HG03521 (cell line): ENCODE results near the gene MFSD6L.

Source experiments
- ATAC-seq: cut with Tn5 transposase; IDR thresholded peaks from one replicate; pipeline ENCODE4 v1.9.1; 2021; ENCODE audit warnings: mild to moderate bottlenecking, moderate library complexity; ENCODE audit not compliant: unreplicated experiment

The MFSD6L gene, protein sequence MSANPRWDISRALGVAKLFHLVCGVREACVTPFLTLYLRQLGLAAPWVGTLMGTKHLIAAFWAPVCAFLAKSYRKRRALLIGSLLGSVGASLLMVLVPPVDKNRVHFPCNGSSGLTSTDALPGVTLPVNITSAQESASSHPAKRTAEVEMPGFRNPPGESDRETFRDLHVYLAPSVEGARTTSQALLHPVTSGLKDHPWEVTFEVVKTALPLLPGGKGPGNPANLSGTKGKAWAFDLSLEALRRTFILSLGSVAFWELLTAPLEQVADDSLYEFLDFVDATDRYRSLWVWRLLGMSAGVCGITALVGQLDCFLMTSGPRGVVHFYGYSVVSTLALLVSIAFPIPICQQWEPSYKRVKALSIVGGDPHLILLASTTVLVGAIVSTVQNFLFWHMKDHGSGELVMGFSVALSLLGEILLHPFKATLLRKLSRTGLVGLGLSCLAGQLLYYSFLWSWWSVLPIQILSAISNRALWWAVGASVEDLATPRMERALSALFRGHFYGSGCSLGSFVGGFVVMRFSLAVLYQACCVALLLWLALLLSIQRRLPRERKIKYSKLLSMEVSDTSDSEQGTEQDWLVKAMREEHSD

DNA sequence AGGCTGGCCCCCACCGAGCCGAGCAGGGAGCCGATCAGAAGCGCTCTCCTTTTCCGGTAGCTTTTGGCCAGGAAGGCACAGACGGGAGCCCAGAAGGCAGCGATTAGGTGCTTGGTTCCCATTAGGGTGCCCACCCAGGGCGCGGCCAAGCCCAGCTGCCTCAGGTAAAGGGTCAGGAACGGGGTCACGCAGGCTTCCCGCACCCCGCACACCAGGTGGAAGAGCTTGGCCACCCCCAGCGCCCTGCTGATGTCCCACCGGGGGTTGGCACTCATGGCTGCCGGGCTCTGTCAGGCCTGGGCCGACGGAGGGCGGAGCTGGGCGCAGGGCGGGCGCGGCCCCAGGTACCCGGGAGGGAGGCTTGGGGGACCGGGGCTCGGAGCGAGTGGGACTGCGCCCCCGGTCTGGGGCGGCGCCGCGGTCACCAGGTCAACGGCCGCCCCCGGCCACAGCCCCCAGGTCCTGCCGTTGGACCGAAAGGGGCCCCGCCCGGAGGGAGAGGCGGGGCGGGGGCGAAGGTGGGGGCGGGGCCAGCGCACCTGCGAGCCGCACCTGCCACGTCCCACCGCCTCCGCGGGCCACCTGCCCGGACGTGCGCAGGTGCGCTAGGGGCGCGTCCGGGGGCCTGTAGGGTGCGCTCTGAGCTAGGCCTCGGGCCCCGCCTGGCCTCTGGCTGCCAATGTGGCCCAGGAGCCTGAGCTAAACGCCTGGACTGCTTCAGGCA lies at the start of gene MFSD6L:
Gene MFSD6L, minus strand, starts transcription at position 520 of the 724 bp plus-strand sequence. Its CDS starts 245 bp downstream, at position 275.
- ATAC-seq = no peak

DNA sequence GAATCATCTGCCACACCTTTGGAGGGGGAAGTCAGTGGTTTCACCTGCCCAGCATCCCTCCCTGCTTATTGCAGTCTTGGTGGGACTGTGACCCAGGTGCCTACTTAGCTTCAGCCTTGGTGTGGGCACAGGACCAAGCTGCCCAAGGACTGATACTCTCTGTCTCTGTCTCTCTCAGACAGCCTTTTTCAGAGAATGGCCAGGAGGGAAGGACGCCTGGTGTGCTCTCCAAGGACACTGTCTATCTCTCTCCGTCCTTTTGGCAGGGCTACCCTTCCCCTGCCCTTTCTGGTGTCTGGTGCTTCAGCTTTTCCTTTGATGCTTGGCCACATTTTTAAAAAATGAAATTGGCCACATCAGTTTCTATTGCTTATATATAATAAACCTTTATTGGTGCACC lies 48.7 kb upstream of the MFSD6L start:
- ATAC-seq = no peak

GRCh38 chr17:8846768-8847211 lies 47.6 kb upstream of the MFSD6L start:
- no peak for ATAC-seq

DNA sequence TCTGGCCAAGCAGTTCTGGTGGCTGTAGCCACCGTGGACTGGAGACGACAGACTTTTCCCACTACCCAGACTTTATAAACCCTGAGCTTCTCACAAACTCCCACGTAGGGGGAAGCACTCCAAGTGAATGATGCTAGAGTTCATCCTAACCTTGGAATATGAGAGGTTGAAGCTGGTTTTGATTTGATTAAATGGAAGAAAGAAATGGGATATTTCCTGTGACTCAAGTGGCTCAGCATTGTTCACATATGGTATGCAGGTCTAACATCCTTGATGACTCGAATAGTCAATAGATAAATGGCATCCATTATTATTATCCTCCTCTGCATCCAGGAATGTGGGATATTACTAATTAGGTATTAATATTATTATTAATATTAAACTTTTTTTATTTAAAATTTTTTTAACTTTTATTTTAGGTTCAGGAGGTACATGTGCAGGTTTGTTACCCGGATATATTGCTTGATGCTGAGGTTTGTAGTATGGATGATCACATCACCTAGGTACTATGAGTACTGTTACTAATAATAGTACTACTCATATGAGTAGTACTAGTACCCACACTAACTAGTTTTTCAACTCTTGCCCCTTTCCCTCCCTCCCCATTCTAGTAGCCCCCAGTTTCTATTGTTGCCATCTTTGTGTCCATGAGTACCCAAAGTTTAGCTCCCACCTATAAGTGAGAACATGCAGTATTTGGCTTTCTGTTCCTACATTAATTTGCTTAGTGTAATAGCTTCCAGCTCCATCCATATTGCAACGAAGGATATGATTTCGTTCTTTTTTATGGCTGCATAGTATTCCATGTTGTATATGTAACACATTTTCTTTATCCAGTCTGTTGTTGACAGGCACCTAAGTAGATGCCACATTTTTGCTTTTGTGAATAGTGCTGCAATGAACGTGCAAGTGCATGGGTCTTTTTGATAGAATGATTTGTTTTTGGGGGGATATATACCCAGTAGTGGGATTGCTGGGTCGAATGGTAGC lies 45.4 kb upstream of the MFSD6L start:
- ATAC-seq = no peak

GRCh38 chr17:8843344-8843743 lies 44.2 kb upstream of the MFSD6L start:
- no peak for ATAC-seq

DNA sequence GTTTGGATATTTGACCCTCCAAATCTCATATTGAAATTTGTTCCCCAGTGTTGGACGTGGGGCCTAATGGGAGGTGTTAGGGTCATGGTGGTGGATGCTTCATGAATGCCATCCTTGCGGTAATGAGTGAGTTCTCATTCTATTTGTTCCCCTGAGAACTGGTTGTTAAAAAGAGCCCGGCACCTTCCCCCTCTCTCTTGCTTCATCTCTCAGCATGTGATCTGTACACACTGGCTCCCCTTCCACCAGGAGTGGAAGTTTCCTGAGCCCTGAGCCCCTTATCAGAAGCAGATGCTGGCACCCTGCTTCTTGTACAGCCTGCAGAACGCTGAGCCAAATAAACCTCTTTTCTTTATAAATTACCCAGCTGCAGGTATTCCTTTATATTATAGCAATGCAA lies 42.7 kb upstream of the MFSD6L start:
- ATAC-seq = no peak

GRCh38 chr17:8839410-8839935 lies 40.3 kb upstream of the MFSD6L start:
- no peak for ATAC-seq

- no peak for ATAC-seq
Measured at GRCh38 chr17:8838551-8839095, 39.5 kb upstream of the MFSD6L start.

- ATAC-seq = no peak
Measured at GRCh38 chr17:8837563-8838075, 38.5 kb upstream of the MFSD6L start.

DNA sequence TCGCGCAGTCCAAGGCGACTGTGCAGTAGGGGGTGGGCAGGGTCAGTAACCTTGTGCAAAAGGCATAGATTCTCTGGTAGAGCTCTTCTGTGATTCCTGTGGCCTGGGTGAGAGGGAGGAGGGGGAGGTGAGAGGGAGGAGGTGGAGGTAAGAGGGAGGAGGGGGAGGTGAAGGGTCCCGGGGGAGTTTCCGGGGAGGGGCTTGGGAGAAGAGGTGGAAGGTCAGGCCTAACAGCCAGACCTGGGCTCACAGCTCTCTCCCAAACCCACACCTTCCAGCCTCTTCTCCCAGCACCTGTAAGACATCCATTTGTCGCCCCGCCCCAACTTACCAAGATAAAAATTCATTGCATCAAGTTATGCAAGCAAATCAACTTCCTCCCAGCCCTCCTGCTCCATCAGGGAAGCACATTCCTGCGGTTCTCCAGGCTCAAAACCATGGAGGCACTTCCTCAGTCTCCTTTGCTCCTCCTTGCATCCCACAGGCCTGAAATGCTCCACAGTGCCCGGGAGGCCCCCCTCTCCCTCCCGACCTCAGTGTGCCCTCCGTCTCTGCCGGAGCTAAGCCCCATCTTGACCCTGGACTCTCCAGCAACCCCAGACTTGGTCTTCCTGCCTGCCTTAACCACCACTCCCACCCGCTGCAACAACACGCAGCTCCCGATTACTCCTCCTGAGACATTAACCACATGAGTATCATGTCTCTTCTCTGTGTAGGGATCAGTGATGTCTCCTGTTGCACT lies 37.8 kb upstream of the MFSD6L start:
- ATAC-seq = no peak

DNA sequence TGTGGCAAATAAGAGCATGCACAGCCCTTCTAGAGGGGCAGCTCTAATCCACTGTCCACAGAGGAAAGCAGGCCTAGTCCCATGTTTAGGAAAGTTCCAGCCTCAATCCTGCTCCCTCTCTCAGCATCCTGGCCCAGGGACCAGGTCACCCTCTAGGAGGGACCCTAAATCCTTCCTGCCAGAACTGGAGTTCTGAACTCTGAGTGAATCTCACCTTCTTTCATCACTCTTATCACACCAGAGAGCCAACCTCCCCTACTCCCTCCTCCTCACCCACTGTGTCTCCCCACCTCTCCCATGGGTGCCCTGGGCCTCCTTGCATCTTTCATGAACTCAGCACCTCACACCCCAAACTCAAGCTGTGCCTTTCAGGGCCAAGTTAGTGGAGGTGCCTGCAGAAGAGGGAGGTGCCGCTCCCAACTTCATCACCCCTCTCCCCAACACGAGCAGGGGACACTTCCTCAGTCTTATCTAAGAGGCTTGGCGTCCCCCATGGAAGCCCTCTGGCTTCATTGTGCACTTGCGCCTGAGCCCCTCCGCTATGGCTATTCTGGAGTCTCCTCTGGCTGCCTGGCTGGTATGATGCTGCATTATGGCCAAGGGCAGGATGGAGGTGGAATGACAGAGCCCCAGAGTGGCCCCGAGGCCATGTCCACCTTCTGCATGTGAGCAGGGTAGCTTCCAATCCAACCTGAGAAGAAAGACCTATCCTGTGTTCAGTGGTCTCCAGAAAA lies 36.6 kb upstream of the MFSD6L start:
- ATAC-seq = no peak

DNA sequence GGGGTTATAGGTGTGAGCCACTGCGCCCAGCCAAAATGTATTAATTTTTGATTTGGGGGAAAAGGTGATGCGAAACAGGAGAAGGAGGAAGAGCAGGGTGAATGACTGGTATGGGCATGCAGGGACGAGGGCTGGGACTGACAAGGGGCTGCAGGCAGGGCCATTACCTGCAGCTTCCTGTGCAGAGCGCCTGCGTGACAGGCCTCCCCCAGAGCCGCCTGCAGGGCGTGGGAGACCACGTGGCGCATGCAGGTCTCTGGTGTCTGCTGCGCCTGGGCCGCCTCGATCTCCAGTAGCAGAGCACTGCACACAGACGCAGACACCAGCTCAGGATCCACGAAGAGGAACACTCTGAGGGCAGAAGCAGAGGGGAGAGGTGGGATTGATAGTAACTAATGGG lies 35.9 kb upstream of the MFSD6L start:
- ATAC-seq = no peak

DNA sequence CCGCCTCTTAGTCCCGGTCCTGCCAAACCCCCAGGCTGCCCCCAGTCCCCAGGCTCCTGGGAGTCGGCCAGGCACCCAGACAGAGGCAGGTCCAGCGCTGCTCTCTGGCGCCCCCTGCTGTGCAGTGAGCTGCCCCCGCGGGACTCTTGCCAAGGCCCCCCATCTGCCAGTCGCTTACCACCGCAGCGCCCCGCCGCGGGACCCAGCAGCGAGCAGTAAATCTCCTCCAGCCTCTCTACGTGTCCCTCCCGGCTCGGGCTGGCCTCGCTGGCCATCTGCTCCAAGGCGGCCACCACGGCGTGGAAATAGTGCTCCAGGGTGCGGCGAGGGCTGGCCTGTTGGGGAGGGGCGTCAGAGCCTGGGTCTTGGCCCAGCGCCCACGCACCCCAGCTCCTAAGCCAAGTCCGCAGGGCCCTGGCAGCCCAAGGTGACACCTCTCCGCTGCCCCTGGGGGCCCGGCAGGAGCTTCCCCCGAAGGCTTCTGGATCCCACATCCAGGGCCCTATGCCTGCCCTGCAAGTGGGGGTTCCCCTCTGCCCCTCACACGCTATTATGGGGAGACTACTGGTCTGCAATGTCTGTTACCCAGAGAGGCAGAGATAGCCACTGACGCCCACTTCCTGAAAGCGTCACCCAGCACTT lies 33.7 kb upstream of the MFSD6L start:
- no peak for ATAC-seq

GRCh38 chr17:8831234-8831849 lies 32.2 kb upstream of the MFSD6L start:
- ATAC-seq = no peak

DNA sequence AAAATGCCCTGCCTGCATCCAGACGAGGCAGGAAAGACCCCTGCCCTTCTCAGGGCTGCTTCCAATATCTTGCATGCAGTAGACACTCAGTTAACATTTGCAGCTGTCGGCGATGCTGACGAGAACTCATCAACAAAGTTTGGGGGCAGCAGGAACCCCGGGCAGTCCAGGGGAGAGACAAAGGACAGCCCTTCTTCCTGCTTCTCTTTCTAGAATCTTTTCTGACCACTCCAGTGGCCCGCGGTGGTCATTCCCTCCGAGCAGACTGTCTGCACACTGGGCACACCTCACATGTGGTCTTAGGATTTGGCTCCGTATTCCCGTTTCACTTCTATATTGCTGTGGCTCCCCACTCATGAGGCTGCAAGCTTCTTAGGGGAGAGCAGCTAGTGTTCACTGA lies 31.0 kb upstream of the MFSD6L start:
- ATAC-seq = no peak

DNA sequence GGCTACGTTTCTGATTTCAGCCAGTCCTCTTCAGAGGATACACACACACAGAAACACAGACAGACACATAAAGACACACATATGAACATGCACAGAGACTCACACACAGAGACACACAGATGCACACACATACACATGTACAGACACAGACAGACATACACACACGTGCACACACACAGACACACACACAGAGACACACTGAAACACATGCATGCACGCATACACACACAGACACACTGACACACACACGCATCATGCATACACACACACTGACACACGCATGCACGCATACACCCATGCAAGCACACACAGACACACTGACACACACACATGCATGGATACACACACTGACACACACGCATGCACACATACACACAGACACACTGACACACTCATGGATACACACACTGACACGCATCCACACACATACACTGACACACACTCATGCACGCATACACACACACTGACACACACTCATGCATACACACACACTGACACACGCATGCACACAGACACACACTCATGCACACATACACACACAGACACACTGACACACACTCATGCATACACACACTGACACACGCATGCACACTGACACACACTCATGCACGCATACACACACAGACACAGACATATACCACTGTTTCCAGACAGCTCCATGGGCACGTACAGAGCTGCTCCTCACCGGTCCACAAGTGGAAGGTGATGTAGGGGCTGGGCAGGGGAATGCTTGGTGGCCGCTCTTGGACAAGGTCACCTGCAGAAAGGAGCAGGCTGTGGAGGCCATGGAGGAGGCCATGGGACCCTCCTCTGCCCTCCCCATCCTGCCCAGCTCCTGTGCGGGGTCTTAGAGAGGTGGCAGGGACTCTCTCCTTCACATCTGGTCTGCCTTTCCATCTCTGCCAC lies 30.1 kb upstream of the MFSD6L start:
- no peak for ATAC-seq

- ATAC-seq = no peak
Measured at GRCh38 chr17:8828517-8828875, 29.3 kb upstream of the MFSD6L start.
